Breast epithelium (tissue), 4 donors: Measurements from ENCODE around the gene EPO. TPM values are rescaled to one million over a fixed set of nuclear protein-coding genes. Genes with fewer than 3 reads are reported as not detected.

ENCODE experiments used
- DNase-seq, 2 donors: peaks; one replicate each; pipeline ENCODE4 v3.0.0-alpha.2; 2019; ENCODE audit warnings: low spot score in 2 of 2
- H3K27ac ChIP-seq, 2 donors: fragments of 200-600 bp; sonication (generic) in 1 of 2; one replicate each; pipeline ENCODE4 v1.5.1; 2016 to 2019; ENCODE audit warnings: mild to moderate bottlenecking in 1 of 2
- H3K27me3 ChIP-seq, 2 donors: fragments of 200-600 bp; sonication (generic) in 1 of 2; one replicate each; pipeline versions ENCODE4 v1.5.1 to v1.6.0; 2017 to 2019; ENCODE audit warnings: control low read depth in 1 of 2, mild to moderate bottlenecking in 1 of 2
- H3K36me3 ChIP-seq: fragments of 200-600 bp; one replicate; pipeline ENCODE4 v1.5.1; 2019
- H3K4me1 ChIP-seq, 2 donors: fragments of 200-600 bp; sonication (generic); one replicate each; pipeline ENCODE4 v1.5.1; 2016 to 2019; ENCODE audit warnings: control low read depth in 1 of 2
- H3K4me3 ChIP-seq, 3 donors: fragments of 200-600 bp; sonication (generic); 1 replicate in 2 of 3; 2 replicates in 1 of 3; pipeline ENCODE4 v1.5.1; 2016 to 2019; ENCODE audit warnings: mild to moderate bottlenecking in 3 of 3, moderate library complexity in 2 of 3
- H3K9me3 ChIP-seq, 2 donors: fragments of 200-600 bp; sonication (generic) in 1 of 2; one replicate each; pipeline ENCODE4 v1.5.1; 2016 to 2019; ENCODE audit warnings: control low read depth in 1 of 2
- POLR2A ChIP-seq: fragments of 450-650 bp; IDR thresholded peaks from one replicate; pipeline ENCODE4 v1.6.1; 2016; ENCODE audit warnings: antibody characterized with exemption, mild to moderate bottlenecking, moderate library complexity
- POLR2AphosphoS5 ChIP-seq, 3 donors: sonication (generic); formaldehyde crosslinking; IDR thresholded peaks; one replicate each; pipeline ENCODE4 v1.6.1; 2017; ENCODE audit warnings: antibody characterized with exemption in 3 of 3
- intact Hi-C: fragments of 100-400 bp; cut with DNase I; formaldehyde crosslinking; loops from one replicate; pipeline ENCODE4 v1.15.1; 2023; ENCODE audit warnings: low total_unique reads
- total RNA-seq, 3 donors: library from RNA; depleted of rRNA; stranded (reverse); fragments of >200 nt; gene quantifications; one replicate each; pipeline ENCODE4 v1.1.0, GENCODE V29; 2016
- TF ChIP-seq, protein P1 (sequence below), 3 donors: fragments of 450-650 bp; IDR thresholded peaks; one replicate each; pipeline ENCODE4 v1.5.1; 2016 to 2017; ENCODE audit warnings: antibody characterized with exemption in 3 of 3, mild to moderate bottlenecking in 3 of 3, moderate library complexity in 3 of 3

Gene EPO
- not detected for total RNA-seq

GRCh38 chr7:100720279-100720670 is at the start of gene EPO:
Gene EPO, plus strand, starts transcription at chr7:100720468. Its CDS starts 513 bp downstream, at chr7:100720981.
- Histone ChIP-seq H3K4me3 (peak within 1 kb of the TSS in 2 of 3 donors; percentile 20 to 57), H3K27me3 (peaks cover 6 to 27% of the 10 kb centered on the region in 2 donors), H3K27ac (no peak within 1 kb of the TSS), H3K9me3 (no peaks in the 10 kb centered on the region), H3K4me1 (peaks cover 0 to 7% of the 10 kb centered on the region in 2 donors), H3K36me3 (no peaks in the 10 kb centered on the region)
- no peak for DNase-seq
- TF ChIP-seq POLR2A, result no peak
- TF ChIP-seq POLR2AphosphoS5 (IDR thresholded peaks at IDR 0.05), result no peak
- TF ChIP-seq, protein P1, sequence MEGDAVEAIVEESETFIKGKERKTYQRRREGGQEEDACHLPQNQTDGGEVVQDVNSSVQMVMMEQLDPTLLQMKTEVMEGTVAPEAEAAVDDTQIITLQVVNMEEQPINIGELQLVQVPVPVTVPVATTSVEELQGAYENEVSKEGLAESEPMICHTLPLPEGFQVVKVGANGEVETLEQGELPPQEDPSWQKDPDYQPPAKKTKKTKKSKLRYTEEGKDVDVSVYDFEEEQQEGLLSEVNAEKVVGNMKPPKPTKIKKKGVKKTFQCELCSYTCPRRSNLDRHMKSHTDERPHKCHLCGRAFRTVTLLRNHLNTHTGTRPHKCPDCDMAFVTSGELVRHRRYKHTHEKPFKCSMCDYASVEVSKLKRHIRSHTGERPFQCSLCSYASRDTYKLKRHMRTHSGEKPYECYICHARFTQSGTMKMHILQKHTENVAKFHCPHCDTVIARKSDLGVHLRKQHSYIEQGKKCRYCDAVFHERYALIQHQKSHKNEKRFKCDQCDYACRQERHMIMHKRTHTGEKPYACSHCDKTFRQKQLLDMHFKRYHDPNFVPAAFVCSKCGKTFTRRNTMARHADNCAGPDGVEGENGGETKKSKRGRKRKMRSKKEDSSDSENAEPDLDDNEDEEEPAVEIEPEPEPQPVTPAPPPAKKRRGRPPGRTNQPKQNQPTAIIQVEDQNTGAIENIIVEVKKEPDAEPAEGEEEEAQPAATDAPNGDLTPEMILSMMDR (IDR thresholded peaks at IDR 0.05), result no peak
- intact Hi-C loops, result no loop called here

GRCh38 chr7:100671353-100672327 is 48.6 kb upstream of the EPO start:
- Histone ChIP-seq H3K9me3 (no peaks in the 10 kb centered on the region), H3K36me3 (no peaks in the 10 kb centered on the region), H3K4me3 (no peak overlapping the region), H3K27ac (no peak overlapping the region), H3K4me1 (no peaks in the 10 kb centered on the region), H3K27me3 (no peaks in the 10 kb centered on the region)
- intact Hi-C loops, result loop anchor here (10.0 kb wide), 1 partner anchor 67 kb away; the partner anchor contains the start of gene PCOLCE
- DNase-seq, result no peak
- TF ChIP-seq POLR2A (no peak), POLR2AphosphoS5 (IDR thresholded peaks at IDR 0.05) (no peak)
- TF ChIP-seq, protein P1 (IDR thresholded peaks at IDR 0.05), result no peak

GRCh38 chr7:100673302-100673941 is 46.8 kb upstream of the EPO start, which contains the start of gene GNB2:
Gene GNB2, plus strand, starts transcription at chr7:100673740. Its CDS starts 2,526 bp downstream, at chr7:100676266.
- TF ChIP-seq POLR2A (peak; percentile 41), POLR2AphosphoS5 (IDR thresholded peaks at IDR 0.05) (peak; percentile 95 to 99 (median 95))
- TF ChIP-seq, protein P1 (IDR thresholded peaks at IDR 0.05), result peak in 1 of 3 donors; percentile 33
- intact Hi-C loops, result loop anchor here (10.0 kb wide), 1 partner anchor 69 kb away; the partner anchor contains the start of gene PCOLCE
- Histone ChIP-seq H3K27ac (peak within 1 kb of the TSS; percentile 95 to 97), H3K4me1 (no peaks in the 10 kb centered on the region), H3K27me3 (no peaks in the 10 kb centered on the region), H3K36me3 (no peaks in the 10 kb centered on the region), H3K9me3 (no peaks in the 10 kb centered on the region), H3K4me3 (peak within 1 kb of the TSS; percentile 97 to 100 (median 98))
- DNase-seq, result peak; percentile 99

DNA sequence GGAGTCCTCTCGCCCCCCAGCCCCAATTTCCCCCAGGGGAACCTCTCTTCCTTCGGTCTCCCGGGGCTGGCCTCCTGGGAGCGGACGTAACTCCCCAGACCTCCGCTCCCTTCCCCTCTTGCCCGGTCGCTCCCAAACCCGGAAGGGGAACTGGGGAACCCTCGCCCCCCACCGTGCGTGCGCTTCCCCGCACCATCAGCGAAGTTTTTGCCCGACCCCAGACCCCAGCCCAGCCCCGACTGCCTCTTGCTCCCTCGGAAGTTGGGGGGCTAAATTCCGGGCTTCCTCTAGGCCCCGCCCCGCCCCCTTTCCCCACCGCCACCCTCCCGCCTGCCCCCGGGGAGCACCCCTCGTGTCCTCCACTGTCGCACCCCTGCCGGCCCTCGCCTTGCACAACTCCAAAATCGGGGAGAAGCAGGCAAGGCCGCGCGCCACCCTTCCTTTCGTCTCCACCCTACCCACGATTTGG is 46.3 kb upstream of the EPO start:
- TF ChIP-seq, protein P1 (IDR thresholded peaks at IDR 0.05), result no peak
- TF ChIP-seq POLR2A, result no peak
- TF ChIP-seq POLR2AphosphoS5 (IDR thresholded peaks at IDR 0.05), result no peak

More for the DNA sequence above, 46.3 kb upstream of the EPO start:
- DNase-seq, result no peak
- intact Hi-C loops, result loop anchor here (10.0 kb wide), 1 partner anchor 69 kb away; the partner anchor contains the start of gene PCOLCE
- no peaks in the 10 kb centered on the region for H3K4me1 ChIP-seq
- no peaks in the 10 kb centered on the region for H3K27me3 ChIP-seq
- H3K4me3 ChIP-seq, result peak overlapping the region; percentile 97 to 100 (median 98)
- no peaks in the 10 kb centered on the region for H3K9me3 ChIP-seq
- peak overlapping the region; percentile 95 to 97 for H3K27ac ChIP-seq
- no peaks in the 10 kb centered on the region for H3K36me3 ChIP-seq
